IPS DF 4.7 (cell line): ENCODE data around the gene MCF2L.

Source experiments
- DNase-seq: peaks from one replicate; pipeline ENCODE4 v3.0.0-alpha.2; 2013; ENCODE audit warnings: low spot score; ENCODE audit errors: extremely low read depth

MCF2L gene

DNA sequence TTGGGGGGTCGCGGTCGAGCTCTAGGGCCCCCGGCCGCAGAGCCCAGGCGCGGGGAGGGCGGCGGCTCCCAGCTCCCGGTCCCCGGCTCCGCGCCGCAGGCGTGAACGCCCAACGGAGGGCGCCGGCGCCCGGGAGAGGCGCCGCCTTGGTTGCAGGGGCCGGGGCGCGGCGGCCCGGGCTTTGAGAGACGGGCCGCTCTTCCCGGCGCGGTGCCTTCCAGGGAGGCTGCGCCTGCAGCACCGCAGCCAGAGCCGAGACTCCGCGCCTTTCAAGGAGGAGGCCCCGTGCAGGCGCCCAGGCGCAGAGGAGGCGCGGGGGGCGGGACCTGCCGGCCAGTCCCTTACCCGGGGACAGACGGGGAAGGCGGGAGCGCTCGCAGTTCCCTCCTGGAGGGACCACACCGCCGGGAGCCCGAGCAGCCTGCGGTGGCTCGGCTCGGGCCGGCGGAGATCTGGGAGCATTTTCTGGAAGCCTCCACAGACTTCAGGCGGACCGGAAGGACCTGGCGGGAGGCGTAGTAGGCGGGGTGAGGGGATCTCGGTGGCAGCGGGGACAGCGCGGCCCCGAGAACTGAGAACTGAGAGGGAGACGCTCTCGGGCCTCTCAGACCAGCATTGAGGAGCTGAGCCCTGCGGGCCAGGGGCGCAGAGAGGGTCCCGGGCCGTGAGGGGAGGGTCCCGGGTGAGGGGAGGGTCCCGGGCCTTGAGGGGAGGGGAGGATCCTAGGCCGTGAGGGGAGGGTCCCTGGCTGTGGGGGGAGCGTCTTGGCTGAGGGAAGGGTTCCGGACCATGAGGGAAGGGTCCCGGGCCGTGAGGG, 25.5 kb upstream of the MCF2L start:
- no peak for DNase-seq

DNA sequence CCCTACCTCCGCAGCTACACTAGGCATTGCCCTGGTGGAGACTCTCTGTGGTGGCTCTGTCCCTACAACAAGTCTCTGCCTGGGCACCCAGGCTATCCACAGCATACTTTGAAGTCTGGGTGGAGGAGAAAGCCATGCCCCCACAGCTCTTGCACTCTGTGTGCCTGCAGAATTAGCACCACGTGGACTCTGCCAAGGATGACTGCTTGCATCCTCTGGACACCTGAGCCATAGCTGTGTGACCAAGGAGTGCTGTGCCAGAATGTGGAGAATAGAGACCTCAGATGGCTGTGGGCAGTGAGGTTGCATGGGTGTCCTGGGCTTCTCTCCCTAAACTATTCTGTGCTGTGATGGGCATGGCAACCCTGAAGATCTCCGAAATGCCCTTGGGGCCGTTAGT, 21.2 kb upstream of the MCF2L start:
- no peak for DNase-seq

DNA sequence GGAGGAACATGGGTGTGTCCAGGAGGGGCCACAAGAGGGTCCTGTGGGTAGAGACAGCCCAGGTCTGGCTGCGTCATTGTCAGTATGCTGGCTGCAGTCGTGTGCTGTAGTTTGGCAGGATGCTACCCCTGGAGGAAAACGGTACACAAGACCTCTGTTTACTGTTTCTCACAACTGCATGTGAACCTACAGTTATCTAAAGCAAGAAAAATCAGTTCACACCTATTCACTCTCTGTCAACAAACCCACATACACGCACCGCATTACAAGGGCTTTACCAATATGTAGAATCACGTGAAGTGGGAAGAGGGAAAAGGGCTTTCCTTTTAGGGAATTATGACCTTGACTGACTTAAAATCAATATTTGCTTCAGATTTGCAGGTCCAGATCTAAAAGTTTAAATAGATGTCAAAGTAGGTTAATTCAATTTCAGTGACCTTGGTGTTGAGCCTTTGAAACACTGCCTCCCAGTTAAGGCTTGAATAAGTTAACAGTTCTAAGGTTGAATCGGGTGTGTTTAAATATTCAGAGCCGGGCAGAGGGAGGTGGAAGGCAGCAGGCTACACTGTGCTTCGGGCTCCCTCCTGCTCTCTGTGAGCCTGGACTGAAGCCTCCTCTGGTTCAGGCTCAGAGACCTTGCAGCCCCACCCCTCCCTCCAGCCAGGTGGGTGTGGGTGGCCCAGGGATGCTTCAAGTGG, 17.2 kb upstream of the MCF2L start:
- DNase-seq = no peak

DNA sequence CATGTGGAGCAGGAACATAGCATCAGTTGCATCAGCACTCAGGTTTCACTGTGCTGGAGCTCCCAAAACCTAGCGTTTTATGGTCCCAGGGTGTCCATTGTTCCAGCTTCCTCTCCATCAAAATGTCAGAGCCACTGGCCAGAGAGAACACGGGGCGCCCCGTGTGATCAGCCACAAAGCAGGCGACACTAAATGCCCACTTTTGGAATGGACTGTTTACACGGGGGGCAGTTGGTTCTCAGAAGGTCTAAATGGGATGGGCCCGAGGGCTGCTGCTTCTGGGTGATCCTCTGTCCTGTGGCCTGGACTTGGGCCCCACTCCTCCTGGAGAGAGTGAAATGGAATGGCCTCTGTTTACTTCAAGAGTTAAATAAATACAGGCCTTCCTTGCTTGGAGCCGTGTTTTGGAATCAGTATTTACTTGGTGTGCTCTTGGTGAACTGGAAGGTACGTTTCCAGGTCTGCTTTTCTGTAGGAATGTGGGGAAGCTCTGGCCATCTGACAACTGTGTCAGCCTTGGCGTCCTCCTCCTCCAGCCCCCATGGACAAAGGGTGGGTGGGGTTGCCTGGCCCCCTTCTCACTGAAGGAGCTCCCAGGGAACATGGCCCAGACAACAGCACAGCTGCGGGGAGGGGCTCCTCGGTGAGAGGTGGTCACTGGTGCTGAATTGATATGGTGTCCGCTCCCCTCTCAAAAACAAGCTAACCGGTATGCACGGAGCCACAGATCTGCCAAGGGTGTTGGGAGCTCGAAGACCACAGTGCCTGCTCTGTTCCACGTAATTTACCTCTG, 16.1 kb upstream of the MCF2L start:
- DNase-seq = no peak

DNA sequence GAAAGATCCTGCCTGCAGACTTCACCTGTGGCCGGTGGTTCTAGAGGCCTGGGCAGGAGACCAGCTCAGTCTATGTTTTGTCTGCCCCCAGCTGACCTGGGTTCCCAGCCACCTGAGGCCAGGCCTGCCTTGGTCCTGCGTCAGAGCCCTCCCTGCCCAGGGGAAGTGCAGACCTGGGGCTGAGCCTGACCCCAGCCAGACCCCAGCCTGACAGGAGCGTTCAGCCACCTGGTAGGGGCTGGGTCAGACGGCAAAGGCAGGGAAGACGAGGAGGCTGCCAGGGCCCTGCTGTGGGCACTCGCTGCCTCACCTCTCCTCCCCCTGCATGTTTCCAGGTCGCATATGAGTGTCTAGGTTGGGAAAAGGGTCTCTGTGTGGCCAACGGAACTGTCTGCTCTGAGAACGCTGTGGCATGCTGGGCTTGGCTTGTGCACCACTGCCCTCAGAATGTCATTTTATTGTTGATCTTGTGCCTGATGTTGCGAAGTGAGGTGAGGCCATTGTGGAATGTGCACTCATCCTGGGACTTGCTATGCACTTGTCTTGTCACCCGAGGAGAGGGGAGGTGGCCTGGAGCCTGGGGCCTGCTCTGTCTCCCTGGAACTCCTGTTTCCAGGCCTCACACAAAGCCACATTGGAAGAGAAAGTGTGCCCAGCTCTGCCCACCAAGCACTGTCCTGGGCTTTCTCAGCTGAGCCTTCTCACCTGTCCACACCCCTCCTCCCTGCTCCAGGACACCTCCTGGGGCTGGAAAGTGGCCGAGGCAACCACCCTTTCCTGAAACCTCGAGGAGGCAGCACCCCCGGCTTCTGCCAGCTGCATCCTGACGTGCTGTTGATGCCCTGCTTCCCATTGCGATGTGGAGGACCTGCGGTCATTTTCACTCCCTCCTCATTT, 15.2 kb upstream of the MCF2L start:
- no peak for DNase-seq

DNA sequence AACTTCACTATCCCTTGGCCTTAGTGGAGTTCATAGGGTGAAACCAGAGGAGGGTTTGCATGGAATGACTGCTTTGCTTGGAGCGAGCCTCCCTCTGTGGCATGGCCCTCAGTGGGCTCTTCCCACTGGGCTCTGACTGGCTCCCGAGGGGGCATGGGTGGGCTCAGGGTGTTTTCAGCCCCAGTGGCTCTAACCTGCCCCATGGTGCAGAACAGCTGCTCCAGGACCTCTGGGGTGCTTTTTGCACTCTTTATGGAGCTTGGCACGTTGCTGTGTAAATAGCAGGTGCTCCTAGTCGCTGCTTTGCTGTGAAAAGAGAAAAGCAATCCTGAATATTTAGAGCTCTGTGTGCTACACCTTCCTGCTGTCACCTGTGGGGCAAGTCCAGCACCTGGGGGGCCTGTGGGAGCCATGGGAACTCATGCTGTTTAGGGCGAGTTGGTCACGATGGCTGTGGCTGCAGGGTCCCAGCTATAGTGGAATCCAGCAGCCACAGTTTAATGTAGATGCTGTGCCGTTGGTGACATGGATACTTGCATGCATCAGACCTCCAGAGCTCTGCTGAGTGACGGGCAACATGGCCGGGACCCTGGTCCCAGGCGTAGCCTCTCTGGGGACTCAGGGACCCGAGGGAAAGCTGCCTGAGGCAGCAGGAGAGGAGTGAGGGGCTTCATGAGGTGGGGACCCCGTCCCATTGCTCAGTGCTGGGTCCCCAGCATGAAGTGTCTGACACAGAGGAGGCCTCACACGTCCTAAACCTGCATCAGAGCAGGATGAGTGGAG, 14.3 kb upstream of the MCF2L start:
- no peak for DNase-seq

DNA sequence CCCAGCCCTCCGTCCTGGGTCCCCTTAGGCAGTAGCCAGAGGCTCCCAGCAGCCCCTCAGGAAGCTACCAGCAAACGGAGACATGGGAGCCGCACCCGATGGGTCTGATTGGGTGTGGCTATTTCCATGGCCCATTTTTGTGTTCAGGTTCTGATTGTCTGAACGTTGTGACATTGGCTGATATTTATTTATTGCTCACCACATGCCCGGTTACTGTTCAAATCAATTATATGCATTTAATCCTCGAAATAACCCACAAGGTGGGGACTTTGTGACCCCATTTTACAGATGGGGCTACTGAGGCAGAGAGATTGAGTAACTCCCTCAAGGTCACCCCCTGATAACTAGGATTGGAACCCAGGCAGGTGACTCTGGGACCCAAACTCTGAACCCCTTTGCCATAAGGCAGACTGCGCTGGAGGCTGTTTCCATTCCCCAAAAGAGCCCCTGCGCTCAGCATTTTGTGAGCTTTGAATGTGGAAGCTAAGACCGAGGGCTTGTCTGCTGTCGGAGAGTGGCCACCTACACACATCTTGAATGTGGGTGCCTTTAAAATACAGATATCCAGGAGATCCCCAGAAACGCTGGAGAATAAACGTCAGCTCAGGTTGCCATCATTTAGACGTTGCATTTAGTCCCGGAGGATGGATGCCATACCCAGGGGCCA, 13.6 kb upstream of the MCF2L start:
- DNase-seq = no peak

DNA sequence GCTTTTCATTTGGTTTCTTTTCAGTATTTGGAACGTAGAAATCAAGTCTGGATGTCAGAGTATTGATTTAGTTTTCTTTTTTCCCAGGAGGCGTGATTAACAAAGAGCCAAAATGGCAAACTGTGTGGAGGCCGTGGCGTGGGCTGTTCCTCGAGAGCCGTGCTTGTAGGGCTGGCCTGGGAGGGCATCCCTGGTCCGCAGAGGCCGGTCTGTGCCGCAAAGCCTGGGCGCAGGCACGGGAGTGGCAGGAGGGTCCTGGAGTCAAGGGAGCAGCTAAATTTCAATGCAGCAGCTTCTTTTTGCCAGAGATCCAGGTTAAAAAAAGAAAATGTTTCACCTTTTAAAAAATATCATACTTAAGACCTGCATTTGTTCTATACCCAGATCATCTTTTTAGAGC, 13.1 kb upstream of the MCF2L start:
- DNase-seq = no peak

DNA sequence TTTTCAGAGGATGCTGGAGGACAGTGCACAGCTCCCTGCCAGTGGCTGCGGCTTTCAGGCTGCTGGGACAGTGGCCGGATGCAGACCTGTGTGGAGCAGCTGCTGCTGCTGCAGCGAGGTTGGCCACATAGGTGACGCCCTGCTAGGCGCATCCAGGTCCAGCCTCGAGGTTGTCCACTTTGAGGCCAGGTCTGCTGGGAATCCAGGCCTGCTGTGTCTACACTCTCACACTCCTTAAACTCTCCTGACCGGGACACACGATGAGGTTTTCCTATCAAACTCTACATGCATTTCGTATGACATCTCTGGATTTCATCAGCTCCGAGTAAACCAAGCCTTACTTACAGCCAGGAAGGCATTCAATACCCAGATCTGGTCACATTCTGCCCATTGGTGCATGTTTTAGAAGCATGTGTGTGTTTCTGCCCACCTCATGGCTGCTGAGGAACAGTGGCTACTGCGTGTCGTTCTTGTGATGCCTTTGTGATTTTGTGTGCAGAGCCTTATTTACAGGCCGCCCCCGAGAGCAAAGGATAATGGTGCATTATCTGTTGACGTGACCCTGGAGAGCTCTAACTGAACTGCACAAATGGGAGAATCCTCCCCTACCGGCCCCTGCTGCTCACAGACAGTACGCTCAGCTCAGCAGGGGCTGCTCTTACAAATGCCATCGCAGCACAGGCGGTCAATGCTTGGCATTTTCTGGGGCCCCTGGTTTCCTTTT, 12.3 kb upstream of the MCF2L start:
- no peak for DNase-seq

DNA sequence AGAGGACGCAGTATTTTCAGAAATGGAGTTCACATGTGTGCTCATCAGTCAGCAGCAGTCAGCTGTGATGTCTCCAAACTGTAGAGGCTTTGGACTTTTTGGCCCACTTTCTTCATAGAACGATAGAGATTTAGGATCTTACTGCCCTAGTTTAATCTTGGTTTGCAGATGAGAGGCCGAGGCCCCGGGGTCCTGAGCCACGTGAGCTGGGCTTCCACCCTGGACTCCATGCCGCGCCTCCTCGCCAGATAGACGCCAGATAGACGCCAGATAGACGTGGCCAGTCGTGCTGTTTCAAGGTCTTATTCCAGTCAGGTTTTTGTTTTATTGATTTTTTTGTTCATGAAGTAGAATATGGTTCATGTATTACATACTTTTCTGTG, 11.7 kb upstream of the MCF2L start:
- DNase-seq = no peak

DNA sequence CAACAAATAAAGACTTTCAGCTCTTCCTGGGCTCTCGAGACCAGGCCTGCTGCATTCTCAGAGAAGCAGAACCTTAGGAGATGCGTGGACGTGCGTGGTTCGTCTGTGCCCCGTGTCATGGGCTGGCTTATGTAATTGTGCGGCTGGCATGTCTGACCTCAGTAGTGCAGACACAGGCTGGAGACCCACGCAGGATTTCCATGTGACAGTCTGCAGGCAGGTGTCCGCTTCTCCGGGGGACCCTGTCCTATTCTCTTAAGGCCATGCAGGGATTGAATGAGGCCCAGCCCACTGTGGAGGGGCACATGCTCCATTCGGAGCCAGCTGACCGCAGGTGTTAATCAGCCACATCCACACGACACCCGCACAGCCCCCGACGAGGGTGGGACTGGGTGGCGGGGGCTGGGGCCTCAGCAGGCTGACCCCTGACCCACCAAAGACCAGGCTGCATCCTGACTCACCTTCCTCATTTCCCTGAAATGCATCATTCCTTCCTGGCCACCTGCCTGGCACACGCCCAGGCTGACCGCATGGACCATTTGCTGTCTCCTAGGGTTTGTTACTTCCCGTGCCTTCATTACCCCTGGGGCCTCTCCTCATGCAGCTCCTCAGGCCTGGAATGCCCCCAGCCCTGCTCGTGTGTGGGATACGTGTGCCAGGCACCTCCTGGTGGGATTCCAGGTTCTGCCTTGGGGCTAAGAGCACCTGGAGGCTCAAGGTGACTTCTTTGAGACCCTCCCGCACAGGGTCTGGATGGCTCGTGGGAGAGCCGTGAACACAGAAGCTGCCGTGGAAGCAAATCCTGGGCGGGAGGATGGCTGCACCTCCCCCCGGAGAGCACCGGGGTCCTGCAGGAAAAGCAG, 10.7 kb upstream of the MCF2L start:
- DNase-seq = no peak

DNA sequence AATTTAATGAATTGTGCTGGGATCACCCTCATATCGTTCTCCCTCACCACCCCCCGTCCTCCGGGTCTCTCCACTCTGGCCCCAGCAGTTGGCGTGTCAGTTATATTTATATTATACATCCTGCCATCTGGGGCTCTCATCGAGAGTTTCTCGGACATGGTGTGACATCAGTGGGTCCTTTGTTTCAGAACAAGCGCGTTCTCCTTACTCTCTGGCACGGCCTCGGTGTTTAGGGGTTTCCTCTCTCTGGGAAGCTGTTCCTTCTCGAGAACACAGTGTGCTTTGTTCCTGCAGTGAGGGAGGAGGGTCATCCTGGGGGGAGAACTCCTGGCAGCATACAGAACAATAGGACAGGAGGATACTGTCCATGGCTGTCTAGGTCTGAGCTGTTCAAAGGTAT, 9.8 kb upstream of the MCF2L start:
- no peak for DNase-seq

DNA sequence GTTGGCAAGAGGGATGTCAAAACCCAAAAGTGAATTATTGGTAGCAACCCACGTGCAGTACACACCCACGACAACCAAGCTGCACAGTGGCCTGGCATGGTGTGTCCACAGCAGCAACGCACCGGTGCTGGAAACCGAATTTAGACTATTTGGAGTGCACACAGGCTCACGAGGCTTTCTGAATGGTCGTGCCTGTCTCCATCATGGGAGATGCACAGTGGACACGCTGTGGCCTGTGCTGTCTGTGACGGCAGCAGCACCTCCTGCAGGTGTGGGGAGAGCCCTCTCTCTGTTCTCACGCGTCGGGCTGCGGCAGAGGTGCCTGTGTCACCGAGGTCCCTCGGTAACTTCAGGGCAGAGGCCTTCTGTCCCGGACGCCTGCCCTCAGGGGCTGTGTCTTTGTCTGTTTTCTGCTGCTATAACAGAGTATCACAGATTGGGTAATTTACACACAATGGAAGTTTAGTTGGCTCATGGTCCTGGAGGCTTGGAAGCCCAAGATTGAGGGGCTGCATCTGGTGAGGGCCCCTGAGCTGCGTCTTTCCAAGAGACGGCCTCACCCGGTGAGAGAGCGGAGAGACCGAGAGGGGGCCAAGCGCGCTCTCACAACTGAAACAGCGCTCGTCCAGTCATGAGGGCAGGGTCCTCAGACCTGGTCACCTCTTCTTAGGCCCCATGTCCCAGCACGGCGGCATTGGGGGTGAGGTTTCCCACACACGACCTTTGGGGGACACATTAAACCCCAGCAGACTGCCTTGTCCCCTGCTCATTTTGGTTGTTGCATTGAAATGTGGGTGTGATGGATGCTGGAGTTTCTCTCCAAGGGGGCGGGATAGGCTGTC, 9.1 kb upstream of the MCF2L start:
- DNase-seq = no peak

DNA sequence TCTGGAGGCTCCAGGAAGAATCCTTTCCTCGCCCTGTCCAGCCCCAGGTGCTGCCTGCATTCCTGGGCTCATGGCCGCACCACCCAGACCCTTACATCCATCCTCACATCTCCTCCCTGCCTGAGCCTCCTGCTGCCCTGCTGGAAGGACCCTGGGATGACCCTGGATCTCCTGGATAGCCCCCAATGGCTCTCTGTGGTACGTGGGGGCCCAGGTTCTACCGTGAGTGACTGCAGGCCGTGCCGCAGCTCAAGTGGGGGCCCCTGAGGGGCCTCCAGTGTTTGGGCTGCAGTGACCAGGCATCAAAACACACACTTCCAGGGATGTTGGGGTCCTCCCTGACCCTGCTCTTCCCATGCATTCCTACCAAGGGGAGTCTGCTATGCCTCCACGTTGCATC, 8.3 kb upstream of the MCF2L start:
- DNase-seq = no peak

DNA sequence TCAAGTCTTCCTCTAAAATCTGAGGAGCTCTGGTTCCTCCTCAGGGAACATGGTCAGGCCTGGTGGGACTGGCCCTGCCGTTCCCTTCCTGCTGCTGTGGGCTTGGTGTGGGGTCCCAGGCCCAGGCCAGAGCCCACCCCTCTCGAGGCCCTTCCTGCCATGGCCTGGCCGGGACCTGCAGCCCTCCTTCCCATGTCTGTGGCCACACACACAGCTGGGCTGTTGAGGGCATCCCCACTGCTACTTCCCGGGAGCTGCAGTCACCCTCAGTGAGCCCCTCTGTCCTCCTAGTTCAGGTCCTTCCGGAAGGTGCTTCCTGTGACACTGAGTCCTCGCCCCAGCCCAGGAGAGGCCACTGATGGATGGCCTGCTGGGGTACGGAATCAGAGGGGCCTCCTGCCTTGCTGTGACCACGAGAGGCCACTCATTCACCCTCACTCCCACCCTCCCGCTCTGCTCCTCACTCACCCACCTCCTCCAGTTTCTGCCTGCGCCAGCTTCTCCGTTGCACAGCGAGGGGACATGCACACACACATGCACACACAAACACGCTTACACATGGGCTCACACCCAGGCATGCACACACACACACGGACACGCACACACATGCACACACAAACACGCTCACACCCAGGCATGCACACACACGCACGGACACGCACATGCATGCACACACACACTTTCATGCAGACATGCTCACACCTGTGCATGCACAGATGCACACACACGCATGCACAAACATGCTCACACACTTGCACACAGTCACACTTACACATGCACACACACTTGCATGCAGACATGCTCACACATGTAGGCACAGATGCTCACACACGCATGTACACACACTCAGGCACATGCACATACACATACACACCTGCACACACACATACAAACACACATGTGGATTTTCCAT, 7.3 kb upstream of the MCF2L start:
- DNase-seq = no peak

DNA sequence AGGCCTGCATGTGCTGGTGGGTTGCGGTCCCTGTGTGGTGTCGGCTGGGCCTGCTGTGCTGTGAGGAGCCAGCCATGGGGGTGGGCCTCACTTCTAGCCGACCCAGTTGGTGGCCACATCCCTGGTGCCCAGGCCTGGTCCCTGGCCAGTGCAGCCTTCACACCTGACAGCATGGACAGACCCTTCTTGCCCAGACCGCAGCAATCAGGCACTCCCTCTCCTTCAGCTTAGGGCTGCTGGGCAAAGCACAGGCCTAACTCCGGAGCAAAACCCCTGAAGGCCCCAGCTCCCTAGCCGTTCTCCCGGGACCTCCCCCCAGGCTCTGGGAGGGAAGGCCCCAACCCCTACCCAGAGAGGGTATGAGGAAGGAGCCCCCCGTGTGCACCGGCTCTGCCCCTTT, 6.6 kb upstream of the MCF2L start:
- DNase-seq = no peak
